Measurements from ENCODE around the gene ARHGEF16.

The ARHGEF16 gene

GRCh38 chr1:3508757-3509415 lies 54.4 kb downstream of the ARHGEF16 start:
- CTCF ChIA-PET: interaction anchor here (1.3 kb wide), 1 partner anchor 110 kb away, joined by 5 read pairs; no protein-coding TSS in a partner anchor
- no peak for TF ChIP-seq CTCF (conservative IDR thresholded peaks at IDR 0.05; ENCODE audit: low read depth)
- H3K27ac ChIP-seq: peak overlapping the region; percentile 33; the same call in 1 of the 2 replicates
- DNase-seq (ENCODE audit: low spot score): no peak
- POLR2A ChIA-PET (ENCODE audit: low non-redundant PET): no interaction called here

GRCh38 chr1:3509721-3510120 lies 55.3 kb downstream of the ARHGEF16 start:
- ChIA-PET POLR2A (ENCODE audit: low non-redundant PET) (no interaction called here), CTCF (no interaction called here)
- TF ChIP-seq CTCF (conservative IDR thresholded peaks at IDR 0.05; ENCODE audit: low read depth): no peak
- no peak for DNase-seq (ENCODE audit: low spot score)
- no peak overlapping the region for H3K27ac ChIP-seq

GRCh38 chr1:3510136-3510955 lies 55.9 kb downstream of the ARHGEF16 start:
- DNase-seq (ENCODE audit: low spot score): no peak
- no peak overlapping the region for H3K27ac ChIP-seq
- TF ChIP-seq CTCF (conservative IDR thresholded peaks at IDR 0.05; ENCODE audit: low read depth): no peak
- ChIA-PET CTCF (no interaction called here), POLR2A (ENCODE audit: low non-redundant PET) (no interaction called here)

GRCh38 chr1:3510956-3511250 lies 56.4 kb downstream of the ARHGEF16 start:
- ChIA-PET CTCF (no interaction called here), POLR2A (ENCODE audit: low non-redundant PET) (no interaction called here)
- H3K27ac ChIP-seq: no peak overlapping the region
- no peak for TF ChIP-seq CTCF (conservative IDR thresholded peaks at IDR 0.05; ENCODE audit: low read depth)
- no peak for DNase-seq (ENCODE audit: low spot score)

GRCh38 chr1:3511306-3511705 lies 56.8 kb downstream of the ARHGEF16 start:
- ChIA-PET CTCF (no interaction called here), POLR2A (ENCODE audit: low non-redundant PET) (no interaction called here)
- no peak for TF ChIP-seq CTCF (conservative IDR thresholded peaks at IDR 0.05; ENCODE audit: low read depth)
- no peak overlapping the region for H3K27ac ChIP-seq
- no peak for DNase-seq (ENCODE audit: low spot score)

- POLR2A ChIA-PET (ENCODE audit: low non-redundant PET): no interaction called here
- no peak for DNase-seq (ENCODE audit: low spot score)
- CTCF ChIA-PET: no interaction called here
- H3K27ac ChIP-seq: peak overlapping the region; percentile 2; the same call in 1 of the 2 replicates
- TF ChIP-seq CTCF (conservative IDR thresholded peaks at IDR 0.05; ENCODE audit: low read depth): no peak
Measured at GRCh38 chr1:3511856-3512255, 57.4 kb downstream of the ARHGEF16 start.
